SU-DHL-6 (cell line): ENCODE measurements around the gene GREB1L.
"Not testable (repeated sequence)": the region's sequence is repeated elsewhere in the genome, so short reads cannot be mapped to it uniquely, and the experiment has no call there.

Source experiments
- H2AFZ ChIP-seq: fragments of 200-600 bp; sonication (generic); 2 replicates; pipeline ENCODE4 v1.6.1; 2014; ENCODE audit warnings: low read depth, mild to moderate bottlenecking, moderate library complexity, mixed read lengths, antibody characterized with exemption, low read length; ENCODE audit not compliant: severe bottlenecking
- H3F3A ChIP-seq: fragments of 200-600 bp; shearing (Covaris generic); 2 replicates; pipeline ENCODE4 v1.6.0; 2016; ENCODE audit warnings: antibody characterized with exemption, mild to moderate bottlenecking; ENCODE audit not compliant: insufficient read depth
- H3K27ac ChIP-seq: fragments of 200-600 bp; sonication (generic); 2 replicates; pipeline ENCODE4 v1.5.1; 2016; ENCODE audit warnings: low read depth, mild to moderate bottlenecking, low read length, moderate library complexity, mixed read lengths
- H3K27me3 ChIP-seq: fragments of 200-600 bp; sonication (generic), shearing (Covaris generic); 2 replicates; pipeline ENCODE4 v1.6.0; 2014; ENCODE audit warnings: mild to moderate bottlenecking, low read length
- H3K36me3 ChIP-seq: fragments of 200-600 bp; sonication (generic); 2 replicates; pipeline ENCODE4 v1.6.1; 2014; ENCODE audit warnings: mild to moderate bottlenecking, low read length, mixed read lengths
- H3K4me2 ChIP-seq: fragments of 300-600, 200-600 bp; shearing (Covaris generic), sonication (generic); 2 replicates; pipeline ENCODE4 v1.6.0; 2014; ENCODE audit warnings: low read length, low read depth, mild to moderate bottlenecking; ENCODE audit not compliant: poor library complexity, severe bottlenecking
- H3K4me3 ChIP-seq: fragments of 200-600 bp; sonication (generic); 2 replicates; pipeline ENCODE4 v1.5.1; 2014; ENCODE audit warnings: antibody characterized with exemption, low read length, mild to moderate bottlenecking, mixed read lengths; ENCODE audit not compliant: insufficient read depth, poor library complexity, severe bottlenecking
- H3K79me2 ChIP-seq: fragments of 200-600 bp; sonication (generic); 2 replicates; pipeline ENCODE4 v1.6.1; 2014; ENCODE audit warnings: mild to moderate bottlenecking, low read length, moderate library complexity; ENCODE audit not compliant: insufficient read depth
- H3K9ac ChIP-seq: fragments of 200-600 bp; sonication (generic); 2 replicates; pipeline ENCODE4 v1.7.0; 2014; ENCODE audit warnings: mild to moderate bottlenecking, low read length
- H3K9me2 ChIP-seq: fragments of 200-600 bp; sonication (generic); replicated peaks from 2 replicates; pipeline ENCODE4 v1.6.1; 2014; ENCODE audit warnings: low read length; ENCODE audit not compliant: insufficient read depth
- H3K9me3 ChIP-seq: fragments of 200-600 bp; sonication (generic); 2 replicates; pipeline ENCODE4 v1.6.1; 2014; ENCODE audit warnings: low read length, mixed read lengths; ENCODE audit not compliant: insufficient read depth
- H4K20me1 ChIP-seq: fragments of 200-600 bp; sonication (generic); 2 replicates; pipeline ENCODE4 v1.6.1; 2014; ENCODE audit warnings: low read depth, mild to moderate bottlenecking, antibody characterized with exemption, low read length, moderate library complexity, mixed read lengths
- EZH2phosphoT487 ChIP-seq: fragments of 200-600 bp; sonication (generic), shearing (Covaris generic); conservative IDR thresholded peaks from 2 replicates; pipeline ENCODE4 v1.6.1; 2018; ENCODE audit warnings: mild to moderate bottlenecking, antibody characterized with exemption, low read length, moderate library complexity, mixed read lengths
- TF ChIP-seq, protein P1 (sequence below): fragments of 200-600 bp; sonication (generic); IDR thresholded peaks from one replicate; pipeline ENCODE4 v1.5.1; 2017; ENCODE audit warnings: antibody characterized with exemption, mild to moderate bottlenecking, low read length, moderate library complexity; ENCODE audit not compliant: insufficient read depth, poor library complexity, severe bottlenecking

The GREB1L gene

DNA sequence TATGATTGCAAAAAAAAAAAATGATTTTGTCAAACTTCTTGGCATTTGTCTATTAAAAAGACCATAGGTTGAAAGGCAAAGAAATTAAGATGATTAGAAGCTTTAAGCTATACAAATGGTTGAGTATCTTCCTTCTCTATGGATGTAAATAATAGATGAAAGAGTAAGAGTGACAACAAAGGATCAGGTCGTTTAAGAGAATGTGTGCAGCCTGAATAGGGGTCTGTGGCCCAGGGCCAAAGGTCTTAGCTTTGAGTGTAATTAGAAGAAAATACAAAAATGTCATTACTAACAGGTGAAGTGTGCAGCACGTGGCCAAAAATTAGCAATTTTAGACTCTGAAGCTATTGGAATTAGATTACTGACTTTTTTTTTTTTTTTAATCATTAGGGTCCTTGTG lies 122.4 kb downstream of the GREB1L start:
- H2AFZ ChIP-seq: no peak overlapping the region
- 0 out of 2 replicates have a peak, but pooled peaks cover 3% of the 10 kb centered on the region for H4K20me1 ChIP-seq
- H3K4me3 ChIP-seq: no peak overlapping the region
- H3K9ac ChIP-seq: no peak overlapping the region
- H3K9me2 ChIP-seq: no peaks in the 10 kb centered on the region
- no peaks in the 10 kb centered on the region for H3K9me3 ChIP-seq
- no peak overlapping the region for H3K27ac ChIP-seq
- H3K27me3 ChIP-seq: no peaks in the 10 kb centered on the region
- H3F3A ChIP-seq: no peaks in the 10 kb centered on the region
- no peak overlapping the region for H3K4me2 ChIP-seq
- TF ChIP-seq, protein P1, sequence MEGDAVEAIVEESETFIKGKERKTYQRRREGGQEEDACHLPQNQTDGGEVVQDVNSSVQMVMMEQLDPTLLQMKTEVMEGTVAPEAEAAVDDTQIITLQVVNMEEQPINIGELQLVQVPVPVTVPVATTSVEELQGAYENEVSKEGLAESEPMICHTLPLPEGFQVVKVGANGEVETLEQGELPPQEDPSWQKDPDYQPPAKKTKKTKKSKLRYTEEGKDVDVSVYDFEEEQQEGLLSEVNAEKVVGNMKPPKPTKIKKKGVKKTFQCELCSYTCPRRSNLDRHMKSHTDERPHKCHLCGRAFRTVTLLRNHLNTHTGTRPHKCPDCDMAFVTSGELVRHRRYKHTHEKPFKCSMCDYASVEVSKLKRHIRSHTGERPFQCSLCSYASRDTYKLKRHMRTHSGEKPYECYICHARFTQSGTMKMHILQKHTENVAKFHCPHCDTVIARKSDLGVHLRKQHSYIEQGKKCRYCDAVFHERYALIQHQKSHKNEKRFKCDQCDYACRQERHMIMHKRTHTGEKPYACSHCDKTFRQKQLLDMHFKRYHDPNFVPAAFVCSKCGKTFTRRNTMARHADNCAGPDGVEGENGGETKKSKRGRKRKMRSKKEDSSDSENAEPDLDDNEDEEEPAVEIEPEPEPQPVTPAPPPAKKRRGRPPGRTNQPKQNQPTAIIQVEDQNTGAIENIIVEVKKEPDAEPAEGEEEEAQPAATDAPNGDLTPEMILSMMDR: no peak
- TF ChIP-seq EZH2phosphoT487: no peak
- no peaks in the 10 kb centered on the region for H3K36me3 ChIP-seq
- H3K79me2 ChIP-seq: no peaks in the 10 kb centered on the region

DNA sequence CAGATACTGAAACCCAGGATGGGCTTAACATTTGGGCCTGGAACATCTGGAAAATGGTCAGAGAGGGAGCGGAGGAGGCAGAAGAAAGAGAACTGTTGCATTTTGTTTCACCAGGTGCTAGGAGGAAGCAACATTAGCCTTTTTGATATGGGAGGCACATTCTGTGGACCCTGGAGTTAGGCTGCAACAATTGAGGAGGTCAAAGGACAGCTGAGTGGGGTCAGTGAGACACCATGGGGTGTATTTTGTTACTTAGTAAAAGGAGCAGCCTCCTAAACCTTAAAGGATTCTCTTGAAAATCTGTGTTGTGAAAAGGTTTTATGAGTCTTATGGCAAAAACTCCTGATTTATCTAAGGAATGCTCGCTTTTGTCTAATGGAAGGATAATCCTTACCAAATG lies 124.9 kb downstream of the GREB1L start:
- no peaks in the 10 kb centered on the region for H3K36me3 ChIP-seq
- H3K4me3 ChIP-seq: no peak overlapping the region
- no peaks in the 10 kb centered on the region for H3K9me3 ChIP-seq
- no peaks in the 10 kb centered on the region for H3K27me3 ChIP-seq
- H3K9me2 ChIP-seq: no peaks in the 10 kb centered on the region
- no peaks in the 10 kb centered on the region for H3F3A ChIP-seq
- no peak overlapping the region for H3K9ac ChIP-seq
- H3K79me2 ChIP-seq: no peaks in the 10 kb centered on the region
- H4K20me1 ChIP-seq: no peaks in the 10 kb centered on the region
- TF ChIP-seq EZH2phosphoT487: no peak
- TF ChIP-seq, protein P1: no peak
- H3K27ac ChIP-seq: no peak overlapping the region
- H3K4me2 ChIP-seq: no peak overlapping the region
- no peak overlapping the region for H2AFZ ChIP-seq

DNA sequence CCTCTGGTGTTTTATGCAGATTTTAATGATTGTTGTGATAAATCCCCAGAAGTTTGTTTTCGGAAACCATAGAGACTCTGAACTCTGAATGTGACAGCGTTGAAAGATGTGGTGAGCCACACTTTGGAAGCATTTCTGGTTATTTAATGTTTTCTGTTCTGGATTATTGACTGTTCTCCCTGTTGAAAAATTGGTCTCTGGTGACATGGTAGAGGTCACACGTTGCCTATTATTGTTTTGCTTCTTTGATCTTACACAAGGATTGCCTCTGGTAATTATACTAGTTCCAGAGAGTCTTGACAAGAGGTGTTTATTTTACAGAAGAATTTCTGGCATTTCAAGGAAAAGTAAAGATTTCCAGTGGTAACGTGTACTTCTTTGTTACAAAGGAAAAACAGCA lies 127.1 kb downstream of the GREB1L start:
- H3K4me3 ChIP-seq: no peak overlapping the region
- H3K9me3 ChIP-seq: no peaks in the 10 kb centered on the region
- no peak for TF ChIP-seq EZH2phosphoT487
- TF ChIP-seq, protein P1: no peak
- no peak overlapping the region for H2AFZ ChIP-seq
- H4K20me1 ChIP-seq: no peaks in the 10 kb centered on the region
- H3K4me2 ChIP-seq: no peak overlapping the region
- no peak overlapping the region for H3K9ac ChIP-seq
- no peaks in the 10 kb centered on the region for H3K36me3 ChIP-seq
- no peaks in the 10 kb centered on the region for H3K27me3 ChIP-seq
- H3K27ac ChIP-seq: no peak overlapping the region
- H3K79me2 ChIP-seq: no peaks in the 10 kb centered on the region
- H3K9me2 ChIP-seq: no peaks in the 10 kb centered on the region
- H3F3A ChIP-seq: no peaks in the 10 kb centered on the region

DNA sequence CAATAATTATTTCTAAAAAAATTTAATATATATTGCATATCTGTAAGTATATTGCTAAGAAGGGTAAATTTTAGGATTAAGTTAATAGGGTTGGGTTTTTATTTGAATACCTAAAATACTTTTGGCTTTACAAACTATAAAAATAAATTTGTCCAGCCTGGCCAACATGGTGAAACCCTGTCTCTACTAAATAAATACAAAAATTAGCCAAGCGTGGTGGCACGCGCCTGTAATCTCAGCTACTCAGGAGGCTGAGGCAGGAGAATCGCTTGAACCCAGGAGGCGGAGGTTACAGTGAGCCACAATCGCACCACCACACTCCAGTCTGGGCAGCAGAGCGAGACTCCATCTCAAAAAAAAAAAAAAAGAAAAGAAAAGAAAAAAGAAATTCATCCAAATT lies 127.6 kb downstream of the GREB1L start:
- H3K27ac ChIP-seq, H3K4me2 ChIP-seq: not testable (repeated sequence)

More for the DNA sequence above, 127.6 kb downstream of the GREB1L start:
- not testable (repeated sequence) for H4K20me1 ChIP-seq, H3K9me3 ChIP-seq, H3F3A ChIP-seq, H3K9ac ChIP-seq, H3K27me3 ChIP-seq, H3K36me3 ChIP-seq, H3K4me3 ChIP-seq, H2AFZ ChIP-seq, H3K9me2 ChIP-seq, H3K79me2 ChIP-seq
